ENCODE results near the gene ZFAND6.

- TF ChIP-seq, protein P1, sequence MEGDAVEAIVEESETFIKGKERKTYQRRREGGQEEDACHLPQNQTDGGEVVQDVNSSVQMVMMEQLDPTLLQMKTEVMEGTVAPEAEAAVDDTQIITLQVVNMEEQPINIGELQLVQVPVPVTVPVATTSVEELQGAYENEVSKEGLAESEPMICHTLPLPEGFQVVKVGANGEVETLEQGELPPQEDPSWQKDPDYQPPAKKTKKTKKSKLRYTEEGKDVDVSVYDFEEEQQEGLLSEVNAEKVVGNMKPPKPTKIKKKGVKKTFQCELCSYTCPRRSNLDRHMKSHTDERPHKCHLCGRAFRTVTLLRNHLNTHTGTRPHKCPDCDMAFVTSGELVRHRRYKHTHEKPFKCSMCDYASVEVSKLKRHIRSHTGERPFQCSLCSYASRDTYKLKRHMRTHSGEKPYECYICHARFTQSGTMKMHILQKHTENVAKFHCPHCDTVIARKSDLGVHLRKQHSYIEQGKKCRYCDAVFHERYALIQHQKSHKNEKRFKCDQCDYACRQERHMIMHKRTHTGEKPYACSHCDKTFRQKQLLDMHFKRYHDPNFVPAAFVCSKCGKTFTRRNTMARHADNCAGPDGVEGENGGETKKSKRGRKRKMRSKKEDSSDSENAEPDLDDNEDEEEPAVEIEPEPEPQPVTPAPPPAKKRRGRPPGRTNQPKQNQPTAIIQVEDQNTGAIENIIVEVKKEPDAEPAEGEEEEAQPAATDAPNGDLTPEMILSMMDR (IDR thresholded peaks at IDR 0.05): no peak
- TF ChIP-seq POLR2A (IDR thresholded peaks at IDR 0.05): no peak
These were observed 123.8 kb downstream of the ZFAND6 start for GRCh38 chr15:80183306-80183705.

All from thyroid gland (tissue), 4 donors.